Measurements from ENCODE around the gene CNTD1. TPM values are rescaled to one million over a fixed set of nuclear protein-coding genes. Genes with fewer than 3 reads are reported as not detected.

The CNTD1 gene
- total RNA-seq, 1 experiment from 2014 or later: not detected

DNA sequence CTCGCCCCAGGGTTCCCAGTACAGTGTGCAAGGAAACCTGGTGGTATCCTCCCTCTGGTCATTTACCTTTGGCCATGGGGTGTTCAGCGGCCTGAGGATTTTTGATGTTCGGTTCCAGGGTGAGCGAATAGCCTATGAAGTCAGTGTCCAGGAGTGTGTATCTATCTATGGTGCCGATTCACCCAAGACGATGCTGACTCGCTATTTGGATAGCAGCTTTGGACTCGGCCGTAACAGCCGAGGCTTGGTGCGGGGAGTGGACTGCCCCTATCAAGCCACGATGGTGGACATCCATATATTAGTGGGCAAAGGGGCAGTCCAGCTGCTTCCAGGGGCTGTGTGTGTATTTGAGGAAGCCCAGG lies 46.9 kb downstream of the CNTD1 start:
- Histone ChIP-seq H2AFZ (no peak overlapping the region), H3K27ac (no peak overlapping the region), H3K79me2 (ENCODE audit: low read depth) (no peaks in the 10 kb centered on the region), H3K9me3 (ENCODE audit: insufficient read depth, low read depth) (no peaks in the 10 kb centered on the region), H3K36me3 (ENCODE audit: low read depth) (peaks cover 13% of the 10 kb centered on the region; the same call in 1 of the 2 replicates), H3K4me3 (no peak overlapping the region), H3K4me2 (no peak overlapping the region), H3K9me2 (ENCODE audit: insufficient read depth) (no peaks in the 10 kb centered on the region), H3K27me3 (ENCODE audit: insufficient read depth, low read depth) (no peaks in the 10 kb centered on the region), H3F3A (ENCODE audit: insufficient read depth, low read depth) (peaks cover 32% of the 10 kb centered on the region; the same call in 1 of the 2 replicates), H3K4me1 (replicated peaks; ENCODE audit: insufficient read depth) (no peaks in the 10 kb centered on the region), H4K20me1 (ENCODE audit: insufficient read depth) (peaks cover 8% of the 10 kb centered on the region)
- no peak for TF ChIP-seq EZH2 (IDR thresholded peaks at IDR 0.05; ENCODE audit: low read depth)
- TF ChIP-seq, protein P1, sequence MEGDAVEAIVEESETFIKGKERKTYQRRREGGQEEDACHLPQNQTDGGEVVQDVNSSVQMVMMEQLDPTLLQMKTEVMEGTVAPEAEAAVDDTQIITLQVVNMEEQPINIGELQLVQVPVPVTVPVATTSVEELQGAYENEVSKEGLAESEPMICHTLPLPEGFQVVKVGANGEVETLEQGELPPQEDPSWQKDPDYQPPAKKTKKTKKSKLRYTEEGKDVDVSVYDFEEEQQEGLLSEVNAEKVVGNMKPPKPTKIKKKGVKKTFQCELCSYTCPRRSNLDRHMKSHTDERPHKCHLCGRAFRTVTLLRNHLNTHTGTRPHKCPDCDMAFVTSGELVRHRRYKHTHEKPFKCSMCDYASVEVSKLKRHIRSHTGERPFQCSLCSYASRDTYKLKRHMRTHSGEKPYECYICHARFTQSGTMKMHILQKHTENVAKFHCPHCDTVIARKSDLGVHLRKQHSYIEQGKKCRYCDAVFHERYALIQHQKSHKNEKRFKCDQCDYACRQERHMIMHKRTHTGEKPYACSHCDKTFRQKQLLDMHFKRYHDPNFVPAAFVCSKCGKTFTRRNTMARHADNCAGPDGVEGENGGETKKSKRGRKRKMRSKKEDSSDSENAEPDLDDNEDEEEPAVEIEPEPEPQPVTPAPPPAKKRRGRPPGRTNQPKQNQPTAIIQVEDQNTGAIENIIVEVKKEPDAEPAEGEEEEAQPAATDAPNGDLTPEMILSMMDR (conservative IDR thresholded peaks at IDR 0.05): no peak
- intact Hi-C loops (cut with micrococcal nuclease; ENCODE audit: unreplicated experiment): no loop called here
- no TSS peak for BruUV-seq (replicated peaks)
- POLR2A ChIA-PET (ENCODE audit: unreplicated experiment): interaction anchor here (0.6 kb wide), 1 partner anchor 29 kb away, joined by 3 read pairs; no protein-coding TSS in a partner anchor
- CTCF ChIA-PET: no interaction called here
- DNase-seq: no peak

DNA sequence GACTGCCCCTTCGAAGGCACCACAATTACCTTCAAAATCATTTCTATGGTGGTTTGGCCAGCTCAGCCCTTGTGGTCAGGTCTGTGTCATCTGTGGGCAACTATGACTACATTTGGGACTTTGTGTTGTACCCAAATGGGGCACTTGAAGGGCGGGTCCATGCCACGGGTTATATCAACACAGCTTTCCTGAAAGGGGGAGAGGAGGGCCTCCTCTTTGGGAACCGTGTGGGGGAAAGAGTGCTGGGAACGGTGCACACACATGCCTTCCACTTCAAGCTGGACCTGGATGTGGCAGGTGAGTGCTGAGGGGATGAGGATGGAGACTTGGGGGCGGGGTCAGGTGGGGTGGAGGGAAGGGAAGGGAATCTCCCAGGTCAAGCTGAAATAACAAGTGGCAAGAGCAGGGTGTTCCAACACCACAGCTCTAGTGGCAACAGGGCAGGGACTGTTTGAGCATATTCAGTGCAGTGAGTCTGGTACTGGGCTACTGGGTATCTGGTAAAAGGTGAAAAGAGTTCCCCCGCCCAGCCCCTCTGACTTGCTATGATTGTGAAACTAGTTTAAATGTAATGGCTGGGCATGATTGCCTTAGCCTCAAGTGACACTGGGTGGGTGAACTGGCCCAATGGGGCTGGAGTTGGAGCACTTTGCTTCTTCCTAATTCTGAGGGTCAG lies 47.4 kb downstream of the CNTD1 start:
- Histone ChIP-seq H3K4me3 (no peak overlapping the region), H3K79me2 (ENCODE audit: low read depth) (no peaks in the 10 kb centered on the region), H3K27ac (no peak overlapping the region; the same call in 1 of the 2 replicates), H3K4me1 (replicated peaks; ENCODE audit: insufficient read depth) (no peaks in the 10 kb centered on the region), H3K9me3 (ENCODE audit: insufficient read depth, low read depth) (no peaks in the 10 kb centered on the region), H3K4me2 (no peak overlapping the region), H3K36me3 (ENCODE audit: low read depth) (peaks cover 11% of the 10 kb centered on the region; the same call in 1 of the 2 replicates), H3F3A (ENCODE audit: insufficient read depth, low read depth) (peaks cover 32% of the 10 kb centered on the region; the same call in 1 of the 2 replicates), H3K9me2 (ENCODE audit: insufficient read depth) (no peaks in the 10 kb centered on the region), H3K27me3 (ENCODE audit: insufficient read depth, low read depth) (no peaks in the 10 kb centered on the region), H2AFZ (no peak overlapping the region), H4K20me1 (ENCODE audit: insufficient read depth) (peaks cover 8% of the 10 kb centered on the region)
- ChIA-PET POLR2A (ENCODE audit: unreplicated experiment) (interaction anchor here (0.6 kb wide), 1 partner anchor 29 kb away, joined by 3 read pairs; no protein-coding TSS in a partner anchor), CTCF (no interaction called here)
- TF ChIP-seq, protein P1 (conservative IDR thresholded peaks at IDR 0.05): no peak
- no peak for TF ChIP-seq EZH2 (IDR thresholded peaks at IDR 0.05; ENCODE audit: low read depth)
- DNase-seq: no peak
- BruUV-seq (replicated peaks): no TSS peak
- intact Hi-C loops (cut with micrococcal nuclease; ENCODE audit: unreplicated experiment): no loop called here

DNA sequence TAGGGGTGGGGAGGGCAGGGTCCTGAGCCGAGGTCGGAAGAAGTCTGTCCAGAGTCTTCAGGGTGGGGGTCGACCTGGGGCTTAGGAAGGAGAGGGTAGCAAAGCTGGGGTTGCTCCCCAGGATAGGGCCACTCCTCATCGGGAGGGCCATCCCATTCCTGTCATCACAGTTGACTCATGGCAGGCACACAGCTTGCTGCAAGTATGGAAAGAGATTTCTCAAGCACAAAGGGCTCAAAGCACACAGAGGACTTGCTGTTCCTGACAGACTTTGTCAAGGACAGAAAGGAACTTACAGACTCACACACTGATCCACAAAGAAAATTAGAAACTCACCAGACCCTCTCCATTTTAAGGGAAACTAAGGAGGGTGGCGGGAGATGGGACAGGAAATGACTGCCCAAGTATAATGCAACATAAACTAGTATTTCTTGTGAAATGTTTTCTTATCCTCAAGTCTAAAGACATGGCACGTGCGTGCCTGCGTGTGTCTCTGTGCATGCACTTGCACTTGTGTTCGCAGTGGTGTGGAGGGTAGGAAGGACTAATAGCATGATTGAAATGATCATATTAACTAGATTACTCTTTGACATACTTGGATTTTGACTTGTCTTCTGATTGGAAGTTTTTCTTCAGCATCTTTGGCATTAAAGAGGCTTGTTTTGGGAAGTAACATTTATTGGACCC lies 48.1 kb downstream of the CNTD1 start:
- Histone ChIP-seq H3K4me3 (no peak overlapping the region), H3K36me3 (ENCODE audit: low read depth) (peaks cover 7% of the 10 kb centered on the region; the same call in 1 of the 2 replicates), H3K4me2 (no peak overlapping the region), H3K4me1 (replicated peaks; ENCODE audit: insufficient read depth) (no peaks in the 10 kb centered on the region), H3K79me2 (ENCODE audit: low read depth) (no peaks in the 10 kb centered on the region), H3K9me2 (ENCODE audit: insufficient read depth) (no peaks in the 10 kb centered on the region), H3F3A (ENCODE audit: insufficient read depth, low read depth) (peaks cover 26% of the 10 kb centered on the region; the same call in 1 of the 2 replicates), H3K27ac (no peak overlapping the region; the same call in 1 of the 2 replicates), H4K20me1 (ENCODE audit: insufficient read depth) (peaks cover 8% of the 10 kb centered on the region), H3K27me3 (ENCODE audit: insufficient read depth, low read depth) (no peaks in the 10 kb centered on the region), H3K9me3 (ENCODE audit: insufficient read depth, low read depth) (no peaks in the 10 kb centered on the region), H2AFZ (no peak overlapping the region)
- DNase-seq: no peak
- no TSS peak for BruUV-seq (replicated peaks)
- ChIA-PET POLR2A (ENCODE audit: unreplicated experiment) (no interaction called here), CTCF (no interaction called here)
- no peak for TF ChIP-seq EZH2 (IDR thresholded peaks at IDR 0.05; ENCODE audit: low read depth)
- intact Hi-C loops (cut with micrococcal nuclease; ENCODE audit: unreplicated experiment): no loop called here

Data from PC-9 (cell line).